Panc1 (cell line): Measurements from ENCODE around the gene FAM83B. TPM values are rescaled to one million over a fixed set of nuclear protein-coding genes. Genes with fewer than 3 reads are reported as not detected.

Source experiments
- ATAC-seq: fragments of 200-7000 bp; cut with Tn5 transposase; 2 replicates; pipeline ENCODE4 v1.9.1; 2020; ENCODE audit warnings: mild to moderate bottlenecking, moderate library complexity
- BruUV-seq: library from RNA; stranded (reverse); fragments of 400-500 nt; replicated peaks from 2 replicates; lab custom pipeline; 2021; lab: Mats Ljungman, UMichigan
- CTCF ChIA-PET: fragments of 300-600 bp; sonication (Branson Sonifier 250); formaldehyde crosslinking; loops from one replicate; lab custom pipeline; 2022; ENCODE audit warnings: antibody characterized with exemption; lab: Charles Lee
- POLR2A ChIA-PET: fragments of 300-600 bp; sonication (Branson Sonifier 250); formaldehyde crosslinking; loops from one replicate; lab custom pipeline; 2022; ENCODE audit warnings: antibody characterized with exemption; lab: Charles Lee
- DNase-seq: peaks from one replicate; pipeline ENCODE4 v3.0.0-alpha.2; 2010; ENCODE audit warnings: low read depth, low spot score
- H3K27ac ChIP-seq: 2 replicates; pipeline ENCODE4 v1.5.1; 2011; ENCODE audit warnings: mild to moderate bottlenecking, low read length, inconsistent platforms
- H3K27me3 ChIP-seq: fragments of 200-500 bp; sonication (Bioruptor generic); 2 replicates; pipeline ENCODE4 v1.6.0; 2014; ENCODE audit warnings: low read length, inconsistent platforms; ENCODE audit not compliant: control insufficient read depth, insufficient read depth
- H3K36me3 ChIP-seq: fragments of 200-500 bp; sonication (Bioruptor generic); 2 replicates; pipeline ENCODE4 v1.5.1; 2014; ENCODE audit warnings: inconsistent platforms, mild to moderate bottlenecking, low read length, moderate library complexity; ENCODE audit not compliant: control insufficient read depth, insufficient read depth
- H3K4me1 ChIP-seq: 2 replicates; pipeline ENCODE4 v1.5.1; 2011; ENCODE audit warnings: inconsistent platforms, mild to moderate bottlenecking, low read length, moderate library complexity; ENCODE audit not compliant: control insufficient read depth, insufficient read depth
- H3K4me3 ChIP-seq, 2 experiments: 2 replicates each; pipeline ENCODE4 v1.5.1; 2011 to 2012; ENCODE audit warnings: low read depth in 2 of 2, low read length in 2 of 2, mild to moderate bottlenecking in 2 of 2, inconsistent platforms in 1 of 2, moderate library complexity in 1 of 2
- H3K9me3 ChIP-seq: fragments of 200-500 bp; sonication (Bioruptor generic); 2 replicates; pipeline ENCODE4 v1.5.1; 2014; ENCODE audit warnings: low read depth, mild to moderate bottlenecking, inconsistent platforms, low read length, moderate library complexity; ENCODE audit not compliant: control insufficient read depth, insufficient read depth
- CTCF ChIP-seq: fragments of 450-650 bp; IDR thresholded peaks from 2 replicates; pipeline ENCODE4 v1.5.1; 2017; ENCODE audit warnings: mild to moderate bottlenecking
- POLR2AphosphoS5 ChIP-seq: IDR thresholded peaks from 2 replicates; pipeline ENCODE4 v1.6.1; 2012; ENCODE audit warnings: mild to moderate bottlenecking, low read depth, low read length, moderate library complexity
- SIN3A ChIP-seq: IDR thresholded peaks from 2 replicates; pipeline ENCODE4 v1.6.1; 2012; ENCODE audit warnings: low read depth, mild to moderate bottlenecking, low read length, moderate library complexity, borderline replicate concordance; ENCODE audit not compliant: insufficient read depth
- TCF7L2 ChIP-seq: IDR thresholded peaks from 2 replicates; pipeline ENCODE4 v1.6.1; 2011; ENCODE audit warnings: mild to moderate bottlenecking, low read depth, low read length, inconsistent platforms
- in situ Hi-C: cut with HindIII; loops from 2 replicates; pipeline ENCODE4 v1.10.0; 2016; ENCODE audit warnings: low sequenced_read_pairs, low pct_unique_long_range_greater_than_20kb
- intact Hi-C: fragments of 100-400 bp; cut with micrococcal nuclease; formaldehyde crosslinking; loops from one replicate; pipeline ENCODE4 v1.10.0; 2022; ENCODE audit not compliant: unreplicated experiment
- total RNA-seq: library from RNA; stranded (reverse); gene quantifications from one replicate; pipeline ENCODE4 v1.2.1, GENCODE V29; 2021; ENCODE audit not compliant: unreplicated experiment
- TF ChIP-seq, protein P1 (sequence below), 2 experiments: IDR thresholded peaks; 2 replicates each; pipeline ENCODE4 v1.6.1; 2011 to 2012; ENCODE audit warnings: low read depth in 2 of 2, control low read depth in 1 of 2, low read length in 1 of 2, mild to moderate bottlenecking in 1 of 2, moderate library complexity in 1 of 2; ENCODE audit not compliant: insufficient read depth in 1 of 2

Gene FAM83B
- total RNA-seq, 1 experiment from 2014 or later = not detected

GRCh38 chr6:54981647-54982046 is 135.1 kb downstream of the FAM83B start:
- H3K27me3 ChIP-seq = no peaks in the 10 kb centered on the region
- no peaks in the 10 kb centered on the region for H3K4me1 ChIP-seq
- no TSS peak for BruUV-seq
- no peaks in the 10 kb centered on the region; the same call in 1 of the 2 replicates for H3K9me3 ChIP-seq
- intact Hi-C loops = no loop called here
- H3K4me3 ChIP-seq = no peak overlapping the region
- CTCF ChIA-PET = no interaction called here
- ATAC-seq (no peak), DNase-seq (no peak)
- TF ChIP-seq SIN3A = no peak
- no peak for TF ChIP-seq CTCF
- no peak for TF ChIP-seq POLR2AphosphoS5
- TF ChIP-seq, protein P1, sequence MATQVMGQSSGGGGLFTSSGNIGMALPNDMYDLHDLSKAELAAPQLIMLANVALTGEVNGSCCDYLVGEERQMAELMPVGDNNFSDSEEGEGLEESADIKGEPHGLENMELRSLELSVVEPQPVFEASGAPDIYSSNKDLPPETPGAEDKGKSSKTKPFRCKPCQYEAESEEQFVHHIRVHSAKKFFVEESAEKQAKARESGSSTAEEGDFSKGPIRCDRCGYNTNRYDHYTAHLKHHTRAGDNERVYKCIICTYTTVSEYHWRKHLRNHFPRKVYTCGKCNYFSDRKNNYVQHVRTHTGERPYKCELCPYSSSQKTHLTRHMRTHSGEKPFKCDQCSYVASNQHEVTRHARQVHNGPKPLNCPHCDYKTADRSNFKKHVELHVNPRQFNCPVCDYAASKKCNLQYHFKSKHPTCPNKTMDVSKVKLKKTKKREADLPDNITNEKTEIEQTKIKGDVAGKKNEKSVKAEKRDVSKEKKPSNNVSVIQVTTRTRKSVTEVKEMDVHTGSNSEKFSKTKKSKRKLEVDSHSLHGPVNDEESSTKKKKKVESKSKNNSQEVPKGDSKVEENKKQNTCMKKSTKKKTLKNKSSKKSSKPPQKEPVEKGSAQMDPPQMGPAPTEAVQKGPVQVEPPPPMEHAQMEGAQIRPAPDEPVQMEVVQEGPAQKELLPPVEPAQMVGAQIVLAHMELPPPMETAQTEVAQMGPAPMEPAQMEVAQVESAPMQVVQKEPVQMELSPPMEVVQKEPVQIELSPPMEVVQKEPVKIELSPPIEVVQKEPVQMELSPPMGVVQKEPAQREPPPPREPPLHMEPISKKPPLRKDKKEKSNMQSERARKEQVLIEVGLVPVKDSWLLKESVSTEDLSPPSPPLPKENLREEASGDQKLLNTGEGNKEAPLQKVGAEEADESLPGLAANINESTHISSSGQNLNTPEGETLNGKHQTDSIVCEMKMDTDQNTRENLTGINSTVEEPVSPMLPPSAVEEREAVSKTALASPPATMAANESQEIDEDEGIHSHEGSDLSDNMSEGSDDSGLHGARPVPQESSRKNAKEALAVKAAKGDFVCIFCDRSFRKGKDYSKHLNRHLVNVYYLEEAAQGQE (IDR thresholded peaks at IDR 0.05; ENCODE audit: insufficient read depth in 1 of 2, low read depth in 2 of 2, low read length in 1 of 2) = no peak
- TF ChIP-seq TCF7L2 = no peak
- POLR2A ChIA-PET = no interaction called here
- in situ Hi-C loops = no loop called here
- no peak overlapping the region for H3K27ac ChIP-seq
- H3K36me3 ChIP-seq = no peaks in the 10 kb centered on the region

GRCh38 chr6:54987633-54988290 is 141.2 kb downstream of the FAM83B start:
- no TSS peak for BruUV-seq
- no peak overlapping the region for H3K4me3 ChIP-seq
- POLR2A ChIA-PET = no interaction called here
- no peak for ATAC-seq
- DNase-seq = no peak
- no peaks in the 10 kb centered on the region for H3K9me3 ChIP-seq
- H3K36me3 ChIP-seq = no peaks in the 10 kb centered on the region
- in situ Hi-C loops = no loop called here
- CTCF ChIA-PET = no interaction called here
- intact Hi-C loops = no loop called here
- H3K27ac ChIP-seq = no peak overlapping the region
- no peaks in the 10 kb centered on the region for H3K27me3 ChIP-seq
- no peaks in the 10 kb centered on the region for H3K4me1 ChIP-seq
- TF ChIP-seq, protein P1 (IDR thresholded peaks at IDR 0.05; ENCODE audit: insufficient read depth in 1 of 2, low read depth in 2 of 2, low read length in 1 of 2) = no peak
- TF ChIP-seq TCF7L2 (no peak), SIN3A (no peak), POLR2AphosphoS5 (no peak), CTCF (no peak)
